G401 (cell line): Measurements from ENCODE around the gene MANBA. TPM values are rescaled to one million over a fixed set of nuclear protein-coding genes. Genes with fewer than 3 reads are reported as not detected.
"Not testable (repeated sequence)": the region's sequence is repeated elsewhere in the genome, so short reads cannot be mapped to it uniquely, and the experiment has no call there.

ENCODE experiments used
- DNase-seq: peaks from one replicate; pipeline ENCODE4 v3.0.0-alpha.2; 2015; ENCODE audit warnings: low spot score
- in situ Hi-C: cut with HindIII; loops from 2 replicates; pipeline ENCODE4 v1.10.0; 2016; ENCODE audit warnings: low sequenced_read_pairs, mixed read lengths
- total RNA-seq: library from RNA; depleted of rRNA; stranded (reverse); fragments of >200 nt; shearing (Covaris generic); gene quantifications from 2 replicates; pipeline ENCODE4 v1.2.3, GENCODE V29; 2014

Gene MANBA
- total RNA-seq, 1 experiment from 2014 or later, result 12.8 TPM

DNA sequence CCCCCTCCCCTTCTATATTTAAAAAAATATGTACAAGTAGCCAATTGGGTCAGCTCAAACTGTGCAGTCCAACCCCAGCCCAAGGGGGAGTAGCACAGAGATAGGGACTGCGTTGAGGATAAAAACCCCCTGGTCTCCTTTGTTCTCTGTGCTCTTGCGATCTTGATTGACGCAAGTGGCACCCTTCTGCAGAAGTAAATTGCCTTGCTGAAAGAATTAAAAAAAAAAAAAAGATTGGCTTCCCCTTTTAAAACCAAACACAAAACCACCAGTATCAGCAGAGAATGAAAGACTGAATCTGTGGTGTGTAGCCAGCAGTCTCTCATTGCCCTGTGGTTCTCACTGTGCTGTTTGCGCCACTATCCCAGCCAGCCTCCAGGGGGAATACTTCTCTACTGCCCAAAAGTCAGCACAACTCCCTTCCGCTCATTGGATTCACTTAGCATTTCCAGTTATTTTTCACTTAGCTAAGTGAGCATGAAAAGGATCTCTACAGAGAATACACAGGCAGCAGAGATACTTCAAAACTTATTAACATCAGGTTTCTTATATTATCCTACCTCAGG, 29.7 kb downstream of the MANBA start:
- in situ Hi-C loops, result no loop called here
- no peak for DNase-seq

DNA sequence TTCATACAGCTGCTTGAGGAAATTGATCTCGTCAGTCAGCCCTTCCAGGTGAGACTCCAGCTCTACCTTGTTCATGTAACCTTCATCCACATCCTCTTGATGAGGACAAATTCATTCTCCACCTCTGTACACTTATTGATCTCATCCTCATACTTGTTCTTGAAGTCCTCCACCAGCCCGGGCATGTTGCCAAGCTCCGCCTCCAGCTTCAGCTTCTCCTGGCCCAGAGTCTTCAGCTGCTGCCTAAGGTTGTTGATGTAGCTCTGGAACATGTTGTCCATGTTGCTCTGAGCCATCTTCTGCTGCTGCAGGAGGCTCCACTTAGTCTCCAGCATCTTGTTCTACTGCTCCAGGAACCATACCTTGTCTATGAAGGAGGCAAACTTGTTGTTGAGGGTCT, 31.3 kb downstream of the MANBA start:
- in situ Hi-C loops, DNase-seq: not testable (repeated sequence)

DNA sequence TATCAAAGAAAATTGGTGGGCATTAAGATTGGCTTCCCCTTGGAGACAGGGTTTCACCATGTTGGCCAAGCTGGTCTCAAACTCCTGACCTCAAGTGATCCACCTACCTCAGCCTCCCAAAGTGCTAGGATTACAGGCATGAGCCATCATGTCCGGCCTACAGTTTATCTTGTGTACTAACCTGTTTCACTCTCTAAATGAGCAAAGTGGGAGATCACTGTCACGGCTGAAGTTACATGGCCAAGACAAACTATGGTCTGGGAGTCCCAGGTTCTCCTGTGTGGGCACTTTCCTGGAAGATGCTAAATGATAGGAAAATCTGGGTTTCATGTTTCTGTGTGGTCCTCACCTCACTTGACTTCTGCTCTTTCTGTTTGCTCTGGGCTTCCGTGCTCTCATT, 33.8 kb downstream of the MANBA start:
- in situ Hi-C loops, DNase-seq: not testable (repeated sequence)

DNA sequence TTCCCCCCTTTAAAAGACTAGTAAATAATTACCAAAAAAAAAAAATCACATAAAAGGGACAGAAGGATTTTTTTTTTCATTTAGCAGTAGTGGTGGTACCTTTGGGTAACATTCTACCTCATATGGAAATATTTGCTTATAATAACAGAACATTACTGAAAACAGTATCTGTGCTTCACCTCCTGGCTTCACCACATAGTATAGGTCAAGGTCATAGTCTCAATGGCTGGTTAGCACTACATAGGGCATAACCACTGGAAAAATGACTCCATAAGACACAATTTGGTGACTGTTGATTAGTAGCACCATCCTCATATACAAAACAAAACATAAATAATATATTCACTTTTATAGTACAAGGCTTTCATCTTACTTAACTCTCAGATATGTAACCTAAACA, 34.7 kb downstream of the MANBA start:
- DNase-seq, result no peak
- in situ Hi-C loops, result no loop called here

DNA sequence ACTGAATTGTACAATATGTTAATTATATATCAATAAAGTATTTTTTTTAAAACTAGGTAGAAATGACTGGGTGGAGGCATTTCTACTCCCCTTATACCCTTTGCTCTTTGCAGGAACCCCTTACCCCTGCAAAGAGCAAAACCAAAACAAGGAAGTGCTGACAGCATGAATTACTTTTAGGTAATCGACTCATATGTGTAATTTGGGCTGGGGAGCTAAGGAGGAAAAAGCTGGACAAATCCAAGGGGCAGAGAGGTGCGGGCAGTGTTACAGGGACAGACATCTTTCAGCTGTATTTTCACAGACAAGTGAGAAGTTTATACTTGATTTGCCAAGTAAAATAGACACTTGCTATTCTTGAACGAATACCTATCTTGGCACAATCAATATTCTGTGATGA, 35.5 kb downstream of the MANBA start:
- in situ Hi-C loops, result no loop called here
- DNase-seq, result no peak

DNA sequence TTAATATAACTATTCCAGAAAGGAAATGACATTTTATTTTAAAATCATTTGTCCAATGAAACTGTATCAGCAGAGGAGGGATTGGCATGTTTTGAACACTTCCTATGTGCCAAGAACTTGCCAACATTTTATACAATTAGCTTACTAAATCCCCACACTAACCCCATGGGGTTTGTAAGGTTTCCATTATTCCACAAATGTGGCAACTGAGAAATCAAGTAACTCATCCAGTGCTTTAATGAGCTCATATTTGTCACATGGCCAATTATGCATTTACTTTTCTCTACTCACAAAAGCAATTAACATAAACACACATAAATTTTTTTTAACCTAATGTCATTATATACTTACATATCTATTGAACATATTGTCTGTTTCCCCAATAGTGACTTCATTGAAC, 37.3 kb downstream of the MANBA start:
- in situ Hi-C loops, result no loop called here

DNA sequence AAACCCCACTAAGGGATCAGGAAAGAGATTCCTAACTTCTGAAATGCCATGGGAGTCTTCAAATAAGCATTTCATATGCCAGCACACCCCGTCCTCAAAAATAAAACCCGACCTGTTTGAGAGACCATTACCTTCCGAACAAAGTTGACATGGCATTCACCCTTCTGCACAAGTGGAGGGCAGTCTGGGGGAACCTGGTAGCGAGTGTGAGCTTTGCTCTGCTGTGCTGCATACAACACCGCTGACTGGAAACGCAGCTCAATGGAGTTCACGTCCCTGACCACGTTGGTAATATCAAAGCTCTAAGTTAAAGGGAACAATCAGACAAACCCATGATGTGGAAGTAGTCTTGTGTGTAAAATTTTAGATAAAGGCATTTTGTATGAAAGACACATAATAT, 38.0 kb downstream of the MANBA start:
- DNase-seq, result no peak
- in situ Hi-C loops, result no loop called here

More for the DNA sequence above, 37.3 kb downstream of the MANBA start:
- DNase-seq, result no peak

DNA sequence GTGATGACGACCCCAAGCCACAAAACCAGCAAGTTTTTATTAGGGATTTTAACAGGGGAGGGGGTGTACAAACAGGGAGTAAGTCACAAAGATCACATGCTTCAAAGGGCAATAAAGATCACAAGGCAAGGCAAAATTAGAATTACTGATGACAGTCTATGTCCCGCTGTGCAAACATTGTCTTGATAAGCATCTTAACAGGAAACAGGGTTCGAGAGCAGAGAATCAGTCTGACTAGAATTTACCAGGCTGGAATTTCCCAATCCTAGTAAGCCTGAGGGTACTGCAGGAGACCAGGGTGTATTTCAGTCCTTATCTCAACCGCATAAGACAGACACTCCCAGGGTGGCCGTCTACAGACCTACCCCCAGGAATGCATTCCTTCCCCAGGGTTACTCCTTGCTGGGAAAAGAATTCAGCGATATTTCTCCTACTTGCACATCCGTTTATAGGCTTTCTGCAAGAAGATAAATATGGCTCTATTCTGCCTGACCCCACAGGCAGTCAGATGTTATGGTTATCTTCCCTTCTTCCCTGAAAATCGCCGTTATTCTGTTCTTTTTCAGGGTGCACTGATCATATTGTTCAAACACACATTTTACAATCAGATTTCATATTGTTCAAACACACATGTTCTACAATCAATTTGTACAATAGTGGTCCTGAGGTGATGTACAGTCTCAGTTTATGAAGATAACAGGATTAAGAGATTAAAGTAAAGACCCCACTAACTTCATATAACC, 41.8 kb downstream of the MANBA start:
- DNase-seq, in situ Hi-C loops: not testable (repeated sequence)

DNA sequence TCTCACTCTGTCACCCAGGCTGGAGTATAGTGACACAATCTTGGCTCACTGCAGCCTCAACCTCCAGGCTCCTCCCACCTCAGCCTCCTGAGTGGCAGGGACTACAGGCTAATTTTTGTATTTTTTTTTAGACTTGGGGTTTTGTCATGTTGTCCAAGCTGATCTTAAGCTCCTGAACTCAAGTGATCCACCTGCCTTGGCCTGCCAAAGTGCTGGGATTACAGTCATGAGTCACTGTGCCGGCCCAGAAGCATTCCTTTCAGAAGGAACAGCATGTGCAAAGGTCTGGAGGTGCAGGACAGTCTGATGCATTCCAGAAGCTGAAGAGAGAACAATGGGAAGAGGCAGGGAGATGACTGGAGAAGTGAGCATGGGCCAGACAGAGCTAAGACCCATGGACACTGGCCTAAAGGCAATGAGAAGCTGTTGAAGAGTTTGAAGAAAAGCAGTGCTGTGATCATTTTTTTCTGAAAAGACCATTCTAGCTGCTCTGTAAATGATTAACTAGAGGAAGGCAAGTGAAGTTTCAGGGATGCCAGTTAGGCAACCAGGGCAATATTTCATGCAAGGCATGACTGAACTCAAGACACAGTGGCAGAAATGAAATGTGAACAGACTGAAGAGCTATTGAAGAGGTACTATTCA, 43.2 kb downstream of the MANBA start:
- DNase-seq, result no peak
- in situ Hi-C loops, result no loop called here

DNA sequence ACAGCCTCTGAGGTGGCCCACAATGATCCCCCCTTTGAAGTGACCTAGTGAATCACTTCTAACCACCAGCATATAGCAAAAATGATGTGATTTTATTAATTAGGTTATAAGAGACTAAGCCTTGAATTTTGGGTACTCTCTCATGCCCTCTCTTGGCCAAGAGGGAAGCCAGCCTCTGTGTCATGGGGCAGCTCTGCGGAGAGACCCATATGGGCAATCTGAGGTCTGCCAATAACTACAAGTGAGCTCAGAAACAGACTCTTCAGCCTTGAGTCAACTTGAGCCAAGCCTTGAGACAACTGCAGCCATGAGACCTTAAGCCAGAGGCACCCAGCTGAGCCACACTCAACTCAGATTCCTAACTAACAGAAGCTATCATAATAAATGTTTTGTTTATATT, 45.7 kb downstream of the MANBA start:
- peak; percentile 12 for DNase-seq
- in situ Hi-C loops, result no loop called here

DNA sequence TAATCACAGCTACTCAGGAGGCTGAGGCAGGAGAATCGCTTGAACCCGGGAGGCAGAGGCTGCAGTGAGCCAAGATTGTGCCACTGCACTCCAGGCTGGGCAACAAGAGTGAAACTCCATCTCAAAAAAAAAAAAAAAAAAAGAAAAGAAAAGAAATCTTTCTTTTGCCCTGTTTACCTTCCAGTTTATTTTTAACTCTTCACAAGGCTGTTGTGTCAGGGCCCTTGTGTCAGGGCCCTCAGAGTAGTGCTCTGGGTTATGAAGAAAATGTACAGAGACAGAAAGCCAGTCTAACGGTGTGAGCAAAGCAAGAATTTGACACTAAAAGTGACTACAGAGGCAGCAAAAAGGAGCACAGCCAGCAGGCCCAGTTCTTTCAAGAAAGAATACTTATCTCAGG, 47.0 kb downstream of the MANBA start:
- DNase-seq, in situ Hi-C loops: not testable (repeated sequence)

DNA sequence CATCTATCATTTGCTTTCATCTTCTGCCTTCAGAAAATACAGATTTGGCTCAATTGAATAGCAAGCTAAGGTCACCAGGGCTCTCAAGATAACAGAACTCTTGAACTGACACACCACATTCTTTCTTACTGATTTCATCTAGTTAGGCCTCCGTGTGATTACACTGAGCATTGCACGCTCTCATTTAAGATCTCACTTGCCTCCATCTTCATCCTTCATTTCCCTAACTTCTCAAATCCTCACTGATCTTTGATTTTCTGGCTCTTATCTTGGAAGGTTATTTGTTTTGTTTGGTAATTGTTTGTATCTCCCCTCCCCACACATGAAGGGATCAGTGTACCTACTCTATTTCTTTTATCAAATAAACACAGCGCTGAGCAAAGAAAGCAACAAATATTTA, 47.7 kb downstream of the MANBA start:
- no peak for DNase-seq
- in situ Hi-C loops, result no loop called here

DNA sequence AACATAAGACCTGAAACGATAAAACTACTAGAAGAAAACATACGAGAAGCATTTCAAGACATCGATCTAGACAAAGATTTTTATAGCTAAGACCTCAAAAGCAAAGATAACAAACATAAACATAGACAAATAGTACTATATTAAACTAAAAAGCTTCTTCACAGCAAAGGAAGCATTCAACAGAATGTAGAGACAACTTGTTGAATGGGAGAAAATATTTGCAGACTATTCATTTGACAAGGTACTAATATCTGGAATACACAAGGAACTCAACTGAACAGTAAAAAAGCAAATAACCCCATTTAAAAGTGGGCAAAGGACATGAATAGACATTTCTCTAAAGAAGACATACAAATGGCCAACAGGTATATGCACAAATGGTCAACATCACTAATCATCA, 49.8 kb downstream of the MANBA start:
- in situ Hi-C loops, result no loop called here
- no peak for DNase-seq

DNA sequence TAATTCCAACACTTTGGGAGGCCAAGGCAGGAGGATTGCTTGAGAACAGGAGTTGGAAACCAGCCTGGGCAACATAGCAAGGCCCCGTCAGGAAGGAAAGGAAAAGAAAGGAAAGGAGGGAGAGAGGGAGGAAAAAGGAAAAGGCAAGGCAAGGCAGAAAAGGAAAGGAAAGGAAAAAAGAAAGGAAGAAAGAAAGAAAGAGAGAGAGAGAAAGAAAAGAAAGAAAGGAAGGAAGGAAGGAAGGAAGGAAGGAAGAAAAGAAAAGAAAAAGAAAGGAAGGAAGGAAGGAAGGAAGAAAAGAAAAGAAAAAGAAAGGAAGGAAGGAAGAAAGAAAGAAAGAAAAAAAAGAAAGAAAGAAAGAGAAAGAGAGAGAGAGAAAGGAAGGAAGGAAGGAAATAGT, 51.7 kb downstream of the MANBA start:
- in situ Hi-C loops, DNase-seq: not testable (repeated sequence)

DNA sequence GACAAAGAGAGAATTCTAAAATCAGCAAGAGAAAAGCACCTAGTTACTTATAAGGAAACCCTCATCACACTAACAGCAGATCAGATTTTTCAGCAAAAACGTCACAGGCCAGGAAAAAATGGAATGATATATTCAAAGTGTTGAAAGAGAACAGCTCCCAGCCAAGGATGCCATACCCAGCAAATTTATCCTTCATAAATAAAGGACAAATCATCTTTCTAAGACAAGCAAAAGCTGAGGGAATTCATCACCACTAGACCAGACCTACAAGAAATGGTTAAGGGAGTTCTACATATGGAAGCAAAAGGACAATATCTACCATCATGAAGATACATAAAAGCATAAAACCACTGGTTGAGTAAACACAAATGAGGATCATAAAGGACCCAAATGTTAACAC, 53.6 kb downstream of the MANBA start:
- in situ Hi-C loops, result no loop called here

DNA sequence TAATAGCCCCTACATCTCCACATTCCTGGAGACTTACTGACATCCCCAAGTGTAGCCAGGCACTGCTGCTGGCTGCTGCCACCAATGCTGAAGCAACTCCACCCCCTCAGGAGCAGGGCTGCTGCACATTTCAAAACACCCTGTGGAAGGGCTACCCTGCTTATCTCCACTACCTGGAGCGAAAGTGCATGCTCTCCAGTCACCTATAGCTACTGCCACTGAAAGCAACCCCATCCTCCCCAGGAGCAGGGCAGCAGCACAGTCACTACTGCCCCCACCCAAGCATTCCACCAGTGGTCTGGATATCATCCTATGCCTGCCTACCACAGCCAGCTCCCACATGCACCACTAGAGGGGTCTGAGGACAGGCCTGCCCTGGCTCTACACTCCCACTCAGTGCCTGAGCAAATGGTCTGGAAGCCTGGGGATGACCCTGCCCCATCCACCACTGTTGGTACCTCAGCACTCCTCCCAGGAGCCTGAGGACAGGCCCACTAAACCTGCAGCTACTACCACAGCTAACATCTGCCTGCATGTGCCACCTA, 55.3 kb downstream of the MANBA start:
- DNase-seq, result no peak
- in situ Hi-C loops, result no loop called here

More for the DNA sequence above, 53.6 kb downstream of the MANBA start:
- DNase-seq, result no peak

DNA sequence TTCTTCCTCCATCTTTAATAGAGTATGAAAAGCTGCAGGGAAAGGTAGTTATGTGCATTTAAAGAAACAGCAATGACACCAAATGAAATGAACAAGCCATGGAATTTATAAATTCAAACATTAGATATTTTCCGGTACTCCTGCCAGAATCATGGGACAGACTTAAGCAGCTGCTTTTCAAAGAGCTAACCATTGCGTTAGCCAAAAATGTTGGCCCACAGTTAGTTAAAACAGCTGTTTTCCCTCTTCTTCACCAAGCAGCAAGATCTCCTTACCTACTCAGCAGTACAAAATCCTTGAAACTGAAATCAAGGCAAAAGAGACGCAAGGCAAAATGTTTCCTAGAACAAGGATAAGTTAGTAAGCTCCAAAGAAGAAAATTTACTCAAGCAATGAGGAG, 64.0 kb downstream of the MANBA start:
- no peak for DNase-seq

DNA sequence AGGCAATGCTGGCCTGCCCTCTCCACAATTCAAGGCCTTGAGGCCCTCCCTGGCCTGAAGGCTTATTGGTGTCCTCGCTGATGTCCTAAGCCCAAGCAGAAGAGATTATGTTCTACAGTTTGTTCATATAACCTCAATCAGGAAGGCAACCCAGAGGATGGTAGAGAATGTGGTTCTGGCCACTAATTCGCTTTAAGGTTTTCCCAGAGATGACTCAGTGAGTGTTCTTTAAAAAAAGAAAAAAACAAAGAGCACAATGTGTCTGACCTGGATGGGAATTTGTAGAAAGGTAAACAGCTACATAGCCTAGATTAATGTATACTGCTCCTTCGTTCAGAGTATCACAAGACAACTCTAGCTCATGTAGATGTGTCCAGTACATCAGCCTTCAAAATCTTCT, 66.0 kb downstream of the MANBA start:
- in situ Hi-C loops, result no loop called here
- no peak for DNase-seq

More for the DNA sequence above, 64.0 kb downstream of the MANBA start:
- in situ Hi-C loops, result no loop called here

DNA sequence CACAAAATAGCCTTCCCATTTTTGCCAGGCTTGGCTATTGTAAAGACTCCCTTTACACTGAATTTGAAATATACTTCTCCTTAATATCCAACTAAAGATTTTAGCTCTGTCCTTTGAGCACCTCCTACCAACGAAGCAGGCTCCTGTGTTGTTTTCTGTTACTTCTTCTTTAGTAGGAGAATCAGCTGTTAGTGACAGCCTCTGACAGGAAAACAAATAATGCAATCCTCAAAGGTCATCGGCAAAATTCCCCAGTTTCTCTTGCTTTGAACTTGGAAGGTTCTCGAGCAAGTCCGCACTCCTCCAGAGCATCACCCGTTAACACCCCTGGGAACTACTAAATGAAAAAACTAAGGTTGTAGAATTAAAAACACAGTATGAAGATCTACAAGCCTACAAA, 66.9 kb downstream of the MANBA start:
- DNase-seq, result no peak
- in situ Hi-C loops, result no loop called here

DNA sequence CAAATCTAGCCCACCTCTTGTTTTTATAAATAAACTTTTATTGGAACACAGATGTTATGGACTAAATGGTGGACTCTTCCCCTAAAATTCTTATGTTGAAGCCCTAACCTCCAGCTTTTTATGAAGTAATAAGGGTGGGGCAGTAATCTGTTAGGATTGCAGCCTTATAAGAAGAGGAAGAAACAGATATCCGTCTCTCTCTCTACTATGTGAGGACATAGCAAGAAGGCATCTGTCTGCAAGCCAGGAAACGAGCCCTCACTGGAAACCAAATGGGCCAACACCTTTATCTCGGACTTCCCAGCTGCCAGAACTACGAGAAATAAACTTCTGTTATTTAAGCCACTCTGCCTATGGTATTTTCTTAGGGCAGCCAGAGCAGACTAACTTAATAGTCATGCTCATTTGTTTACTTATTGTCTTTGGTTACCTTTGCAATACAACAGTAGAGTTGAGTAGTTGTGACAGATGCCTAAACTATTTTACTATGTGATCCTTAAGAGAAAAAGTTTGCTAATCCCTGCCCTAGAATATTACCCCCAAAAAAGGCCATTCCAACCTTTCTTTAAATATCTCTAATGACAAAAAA, 67.4 kb downstream of the MANBA start:
- in situ Hi-C loops, result no loop called here
- no peak for DNase-seq
